Stomach (tissue), 9 donors: Measurements from ENCODE around the gene ADGRL2. TPM values are rescaled to one million over a fixed set of nuclear protein-coding genes. Genes with fewer than 3 reads are reported as not detected.

Experiments
- DNase-seq, 2 donors: peaks; one replicate each; pipeline versions ENCODE4 v3.0.0 to v3.0.0-alpha.2; 2013 to 2019
- H3K27ac ChIP-seq, 5 donors: fragments of 200-600 bp in 4 of 5; sonication (generic) in 4 of 5; one replicate each; pipeline ENCODE4 v1.5.1; 2013 to 2019; ENCODE audit warnings: mild to moderate bottlenecking in 1 of 5, moderate library complexity in 1 of 5
- H3K27me3 ChIP-seq, 3 donors: fragments of 200-600 bp; sonication (generic); one replicate each; pipeline ENCODE4 v1.5.1; 2017 to 2019; ENCODE audit warnings: mixed run types in 1 of 3
- H3K36me3 ChIP-seq, 4 donors: fragments of 200-600 bp; sonication (generic); 1 replicate in 3 of 4; 2 replicates in 1 of 4; pipeline ENCODE4 v1.5.1; 2016 to 2019
- H3K4me1 ChIP-seq, 4 donors: fragments of 200-600 bp; sonication (generic); one replicate each; pipeline ENCODE4 v1.5.1; 2016 to 2019
- H3K4me3 ChIP-seq, 4 donors: fragments of 200-600 bp; sonication (generic) in 3 of 4; one replicate each; pipeline ENCODE4 v1.5.1; 2016 to 2019; ENCODE audit warnings: mild to moderate bottlenecking in 1 of 4
- H3K9me3 ChIP-seq, 4 donors: fragments of 200-600 bp; sonication (generic); one replicate each; pipeline ENCODE4 v1.5.1; 2016 to 2019
- EP300 ChIP-seq: sonication (generic); formaldehyde crosslinking; IDR thresholded peaks from one replicate; pipeline ENCODE4 v1.6.1; 2017; ENCODE audit warnings: antibody characterized with exemption
- POLR2A ChIP-seq, 4 donors: fragments of 450-650 bp; IDR thresholded peaks; one replicate each; pipeline ENCODE4 v1.6.1; 2016; ENCODE audit warnings: antibody characterized with exemption in 4 of 4, control low read depth in 2 of 4, mild to moderate bottlenecking in 1 of 4, moderate library complexity in 1 of 4
- POLR2AphosphoS5 ChIP-seq, 3 donors: sonication (generic); formaldehyde crosslinking; IDR thresholded peaks; one replicate each; pipeline ENCODE4 v1.6.1; 2016; ENCODE audit warnings: antibody characterized with exemption in 3 of 3
- WGBS, 5 donors: extraction: QIAGEN DNeasy Blood & Tissue Kit in 3 of 5; methylation state at CpG; one replicate each; pipeline versions ENCODE4 v1.1.5 to v1.1.7; 2013 to 2018; 5-methylcytosine and 5-hydroxymethylcytosine counted together
- intact Hi-C: fragments of 100-400 bp; cut with DNase I; formaldehyde crosslinking; loops from one replicate; pipeline ENCODE4 v1.15.1; 2023; ENCODE audit warnings: low total_unique reads
- polyA plus RNA-seq, 3 donors: library from polyadenylated mRNA; stranded (reverse); fragments of 200-250 nt; gene quantifications; one replicate each; pipeline ENCODE4 v1.2.3, GENCODE V29; 2013
- total RNA-seq, 5 donors: library from RNA; depleted of rRNA; stranded (reverse); fragments of >200 nt; gene quantifications; one replicate each; pipeline versions ENCODE4 v1.1.0 to v1.2.3, GENCODE V29; 2014 to 2016
- TF ChIP-seq, protein P1 (sequence below), 7 experiments: fragments of 450-650 bp in 4 of 7; fragments of 200-600 bp in 3 of 7; sonication (generic) in 3 of 7; IDR thresholded peaks; one replicate each; pipeline ENCODE4 v1.5.1; 2016 to 2019; ENCODE audit warnings: antibody characterized with exemption in 7 of 7, control low read depth in 2 of 7, mild to moderate bottlenecking in 1 of 7
- donor health status: healthy with polysubstance abuse.
- donor health status: Bipolar disorder and iron deficiency.
- donor health status: healthy.

Gene ADGRL2
- total and polyA plus RNA-seq, 8 donors, result 13.0 to 173 (median 23.7) TPM

DNA sequence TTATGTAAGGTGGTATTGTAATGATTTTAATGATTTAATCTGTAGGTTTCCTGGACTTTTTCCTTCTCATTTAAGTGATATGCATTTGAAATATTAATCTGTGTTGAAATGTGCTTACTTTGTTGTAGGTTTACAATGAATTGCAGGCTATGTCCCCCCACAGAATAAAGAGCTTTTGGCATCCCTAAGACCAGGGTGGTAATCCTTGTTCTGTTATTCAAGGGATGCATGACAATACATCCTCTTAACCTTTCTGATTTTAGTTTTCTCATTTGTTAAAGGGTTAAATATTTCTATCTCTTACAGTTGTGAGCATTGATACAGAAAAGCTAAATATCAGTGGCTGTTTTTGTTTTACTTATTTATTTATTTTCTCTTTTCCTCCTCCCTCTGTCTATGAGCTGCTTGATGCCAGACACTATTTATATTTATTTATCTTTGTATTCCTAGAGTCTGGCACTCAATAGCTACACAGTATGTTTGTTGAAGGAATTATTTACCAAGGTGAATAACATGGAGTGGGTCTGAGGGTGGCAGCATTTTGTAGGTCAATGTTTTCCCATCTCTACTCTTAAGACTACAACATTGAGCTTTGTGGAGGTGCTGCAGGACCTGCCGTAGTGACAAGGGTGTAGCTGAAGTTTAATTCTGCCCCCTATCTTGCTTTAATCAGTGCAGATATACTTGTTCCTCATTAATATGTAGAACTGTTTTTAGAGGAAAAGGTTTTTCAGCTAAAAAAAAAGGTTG, 19.9 kb upstream of the ADGRL2 start:
- no peaks in the 10 kb centered on the region for H3K27me3 ChIP-seq
- intact Hi-C loops, result no loop called here
- H3K4me1 ChIP-seq, result no peaks in the 10 kb centered on the region
- no peak overlapping the region for H3K27ac ChIP-seq
- H3K4me3 ChIP-seq, result no peak overlapping the region
- no peaks in the 10 kb centered on the region for H3K9me3 ChIP-seq
- WGBS, 5 donors, result 23 to 73% (median 45%) methylated on average over 1 of the region's 1 CpG
- no peak for TF ChIP-seq EP300
- TF ChIP-seq, protein P1, sequence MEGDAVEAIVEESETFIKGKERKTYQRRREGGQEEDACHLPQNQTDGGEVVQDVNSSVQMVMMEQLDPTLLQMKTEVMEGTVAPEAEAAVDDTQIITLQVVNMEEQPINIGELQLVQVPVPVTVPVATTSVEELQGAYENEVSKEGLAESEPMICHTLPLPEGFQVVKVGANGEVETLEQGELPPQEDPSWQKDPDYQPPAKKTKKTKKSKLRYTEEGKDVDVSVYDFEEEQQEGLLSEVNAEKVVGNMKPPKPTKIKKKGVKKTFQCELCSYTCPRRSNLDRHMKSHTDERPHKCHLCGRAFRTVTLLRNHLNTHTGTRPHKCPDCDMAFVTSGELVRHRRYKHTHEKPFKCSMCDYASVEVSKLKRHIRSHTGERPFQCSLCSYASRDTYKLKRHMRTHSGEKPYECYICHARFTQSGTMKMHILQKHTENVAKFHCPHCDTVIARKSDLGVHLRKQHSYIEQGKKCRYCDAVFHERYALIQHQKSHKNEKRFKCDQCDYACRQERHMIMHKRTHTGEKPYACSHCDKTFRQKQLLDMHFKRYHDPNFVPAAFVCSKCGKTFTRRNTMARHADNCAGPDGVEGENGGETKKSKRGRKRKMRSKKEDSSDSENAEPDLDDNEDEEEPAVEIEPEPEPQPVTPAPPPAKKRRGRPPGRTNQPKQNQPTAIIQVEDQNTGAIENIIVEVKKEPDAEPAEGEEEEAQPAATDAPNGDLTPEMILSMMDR (IDR thresholded peaks at IDR 0.05), result no peak
- H3K36me3 ChIP-seq, result no peaks in the 10 kb centered on the region
- no peak for DNase-seq

DNA sequence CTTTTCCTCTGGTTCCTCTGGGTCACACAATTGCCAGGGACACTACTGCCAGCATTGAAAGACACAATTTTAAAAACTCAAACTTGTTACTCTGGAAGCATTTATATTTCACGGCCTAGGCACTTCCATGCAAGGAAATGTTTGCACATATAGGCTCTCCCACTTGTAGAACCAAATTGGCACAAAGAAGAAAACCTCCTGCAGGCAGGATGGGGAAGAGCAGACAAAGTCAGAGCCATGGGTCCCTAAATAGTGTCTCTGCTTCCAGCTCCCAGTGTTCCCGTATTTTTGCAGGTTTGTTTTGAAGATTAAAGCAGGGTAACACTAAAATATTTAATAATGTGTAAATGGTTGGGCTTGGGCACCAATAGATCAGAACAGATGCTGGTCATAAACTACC, 19.0 kb upstream of the ADGRL2 start:
- H3K4me3 ChIP-seq, result no peak overlapping the region
- DNase-seq, result no peak
- H3K27me3 ChIP-seq, result no peaks in the 10 kb centered on the region
- H3K36me3 ChIP-seq, result no peaks in the 10 kb centered on the region
- no peak overlapping the region for H3K27ac ChIP-seq
- TF ChIP-seq POLR2AphosphoS5 (IDR thresholded peaks at IDR 0.05) (no peak), EP300 (no peak), POLR2A (IDR thresholded peaks at IDR 0.05) (no peak)
- TF ChIP-seq, protein P1 (IDR thresholded peaks at IDR 0.05), result no peak
- intact Hi-C loops, result no loop called here
- H3K4me1 ChIP-seq, result no peaks in the 10 kb centered on the region
- no peaks in the 10 kb centered on the region for H3K9me3 ChIP-seq
- whole genome bisulfite sequencing, 5 donors, result 45 to 74% (median 56%) methylated on average over 2 of the region's 2 CpGs

DNA sequence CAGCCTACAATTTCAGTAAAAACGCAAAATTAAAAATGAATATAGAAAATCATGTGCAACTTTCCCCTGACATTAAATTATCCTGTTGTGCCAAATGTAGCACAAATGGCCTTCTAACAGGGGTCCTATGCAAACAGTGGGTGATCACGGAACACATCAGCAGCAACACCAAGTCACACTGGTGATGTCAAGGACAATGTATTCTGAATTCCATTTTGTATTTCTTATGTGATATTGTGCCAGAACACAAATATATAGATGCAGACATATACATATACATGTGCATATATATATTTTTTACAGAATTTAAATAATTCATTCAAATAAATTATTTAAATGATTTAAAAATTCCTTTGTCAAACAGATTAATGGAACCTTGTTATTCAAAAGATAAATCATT, 8.6 kb upstream of the ADGRL2 start:
- 91 to 98% (median 97%) methylated on average over 2 of the region's 2 CpGs for WGBS, 5 donors
- no peak for DNase-seq
- H3K4me3 ChIP-seq, result no peak overlapping the region
- H3K4me1 ChIP-seq, result no peaks in the 10 kb centered on the region
- intact Hi-C loops, result no loop called here
- no peak for TF ChIP-seq POLR2A (IDR thresholded peaks at IDR 0.05)
- TF ChIP-seq, protein P1 (IDR thresholded peaks at IDR 0.05), result no peak
- TF ChIP-seq POLR2AphosphoS5 (IDR thresholded peaks at IDR 0.05), result no peak
- no peak for TF ChIP-seq EP300
- no peaks in the 10 kb centered on the region for H3K36me3 ChIP-seq
- H3K9me3 ChIP-seq, result no peaks in the 10 kb centered on the region
- no peaks in the 10 kb centered on the region for H3K27me3 ChIP-seq
- H3K27ac ChIP-seq, result no peak overlapping the region

DNA sequence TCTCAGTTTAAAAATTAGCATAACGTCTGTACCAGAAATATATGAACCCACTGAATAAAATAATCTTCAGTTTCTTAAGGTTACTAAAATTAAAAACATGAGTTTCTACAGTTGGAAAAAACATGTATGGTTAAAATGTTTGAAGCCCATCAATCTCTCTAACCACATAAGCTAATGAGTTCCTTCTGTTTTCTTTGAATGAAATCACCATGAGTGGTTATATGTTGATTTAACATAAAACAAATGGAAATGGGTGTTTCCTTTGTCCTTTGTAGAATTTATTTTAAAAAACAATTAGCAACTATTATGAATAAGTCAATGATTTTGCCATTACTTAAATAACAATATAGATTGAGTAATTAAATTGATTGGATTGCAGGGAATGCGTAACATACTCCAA, 3.0 kb upstream of the ADGRL2 start:
- intact Hi-C loops, result no loop called here
- H3K36me3 ChIP-seq, result no peaks in the 10 kb centered on the region

More for the DNA sequence above, 3.0 kb upstream of the ADGRL2 start:
- TF ChIP-seq, protein P1 (IDR thresholded peaks at IDR 0.05), result no peak
- TF ChIP-seq POLR2A (IDR thresholded peaks at IDR 0.05) (no peak), EP300 (no peak), POLR2AphosphoS5 (IDR thresholded peaks at IDR 0.05) (no peak)
- peaks cover 0 to 27% (median 0%) of the 10 kb centered on the region in 3 donors for H3K27me3 ChIP-seq
- WGBS, 5 donors, result 83 to 96% (median 92%) methylated on average over 2 of the region's 2 CpGs
- no peak overlapping the region for H3K4me3 ChIP-seq
- H3K27ac ChIP-seq, result no peak overlapping the region
- peaks cover 0 to 9% (median 8%) of the 10 kb centered on the region in 4 donors for H3K4me1 ChIP-seq
- no peak for DNase-seq
- no peaks in the 10 kb centered on the region for H3K9me3 ChIP-seq
